H1 (cell line): Measurements from ENCODE around the gene RTKN. TPM values are rescaled to one million over a fixed set of nuclear protein-coding genes. Genes with fewer than 3 reads are reported as not detected.

ENCODE experiments used
- CHD2 ChIP-seq: IDR thresholded peaks from 2 replicates; pipeline ENCODE4 v1.6.1; 2012; ENCODE audit warnings: low read length, improper control_type of control experiment
- EZH2 ChIP-seq: fragments of 200-600 bp; sonication (generic); IDR thresholded peaks from 2 replicates; pipeline ENCODE4 v1.7.1; 2012; ENCODE audit warnings: low read depth, mild to moderate bottlenecking, moderate library complexity, low read length, inconsistent platforms; ENCODE audit not compliant: severe bottlenecking
- KDM5A ChIP-seq: fragments of 200-600 bp; IDR thresholded peaks from 2 replicates; pipeline ENCODE4 v1.7.1; 2012; ENCODE audit warnings: mild to moderate bottlenecking, low read length, inconsistent platforms, mixed read lengths
- RFX5 ChIP-seq: IDR thresholded peaks from 2 replicates; pipeline ENCODE4 v1.6.1; 2011; ENCODE audit warnings: low read depth, low read length, improper control_type of control experiment, borderline replicate concordance
- SIX5 ChIP-seq: IDR thresholded peaks from 2 replicates; pipeline ENCODE4 v1.6.1; 2011; ENCODE audit warnings: mild to moderate bottlenecking, low read depth, low read length
- ZNF274 ChIP-seq: IDR thresholded peaks from 2 replicates; pipeline ENCODE4 v1.7.0; 2012; ENCODE audit warnings: low read length, borderline replicate concordance; ENCODE audit errors: extremely low read depth
- polyA plus RNA-seq, 7 experiments: library from polyadenylated mRNA; depleted of rRNA in 3 of 7; stranded (reverse) in 5 of 7; unstranded in 2 of 7; fragments of >200 nt in 5 of 7; fragments of 200-250 nt in 2 of 7; gene quantifications; 1 replicate in 5 of 7; 2 replicates in 1 of 7; 4 replicates in 1 of 7; pipeline versions ENCODE4 v1.2.1 to v1.2.3, GENCODE V29; 2011 to 2013; ENCODE audit warnings: missing spikeins in 2 of 7, mixed read lengths in 2 of 7
- total RNA-seq: library from RNA; stranded (reverse); fragmentation: NEBNext Ultra II Directional; extraction: Animal tissue kit (Norgen Biotek cat#: 25700); gene quantifications from 2 replicates; pipeline ENCODE4 v1.2.1, GENCODE V29; 2021
- TF ChIP-seq, protein P1 (sequence below): fragments of 300-600 bp; sonication (generic); IDR thresholded peaks from 2 replicates; pipeline ENCODE4 v1.7.1; 2012; ENCODE audit warnings: low read length, moderate library complexity, mild to moderate bottlenecking, inconsistent platforms; ENCODE audit not compliant: insufficient replicate concordance
- TF ChIP-seq, protein P2 (sequence below): IDR thresholded peaks from 2 replicates; pipeline ENCODE4 v1.6.1; 2012; ENCODE audit warnings: low read length, inconsistent platforms

Gene RTKN
- total and polyA plus RNA-seq, 2 of the 8 experiments (the other 6 are each of a cell fraction or from before 2014, with no cell fraction given), result 40.2 to 54.1 TPM

DNA sequence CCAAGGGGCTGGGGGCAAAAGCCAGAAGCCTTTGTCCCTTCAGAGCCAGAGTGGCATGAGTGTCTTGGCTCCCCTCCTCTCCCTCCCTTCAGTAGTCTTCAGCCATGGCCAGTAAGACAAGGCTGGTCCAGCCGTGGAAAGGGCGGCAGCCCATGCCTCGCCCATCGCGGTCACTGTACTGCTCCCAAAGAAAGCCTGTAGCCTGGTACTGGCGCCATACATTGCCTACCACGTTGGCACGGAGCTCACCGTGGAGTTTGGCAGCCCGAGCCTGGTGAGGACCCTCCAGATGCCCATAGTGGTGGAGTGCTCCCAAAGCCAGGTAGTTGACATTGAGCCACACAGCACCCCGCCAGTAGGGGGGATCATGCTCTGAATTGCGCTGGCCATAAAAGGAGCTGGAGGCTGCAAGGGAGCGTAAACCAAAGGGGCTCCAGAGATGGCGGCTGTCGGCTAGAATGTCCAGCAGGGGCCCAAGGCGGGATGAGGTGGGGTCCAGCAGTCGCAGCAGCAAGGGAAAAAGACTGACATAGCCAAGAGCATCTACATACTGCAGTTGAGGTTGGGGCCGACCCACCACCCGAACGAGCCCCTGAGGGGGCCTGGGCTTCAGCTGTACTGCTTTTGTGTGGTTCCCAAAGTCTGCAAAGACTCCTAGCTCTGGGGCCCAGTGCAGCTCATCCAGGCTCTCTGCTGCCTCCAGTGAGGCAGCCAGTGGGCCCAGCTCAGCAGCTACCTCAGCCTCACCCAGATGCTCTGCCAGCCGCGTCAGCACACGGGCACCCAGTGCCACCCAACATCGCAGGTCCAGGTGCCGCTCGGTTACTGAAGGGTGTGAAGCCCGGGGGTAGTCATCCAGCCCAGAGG, 19.7 kb upstream of the RTKN start (continued):
- TF ChIP-seq, protein P1, sequence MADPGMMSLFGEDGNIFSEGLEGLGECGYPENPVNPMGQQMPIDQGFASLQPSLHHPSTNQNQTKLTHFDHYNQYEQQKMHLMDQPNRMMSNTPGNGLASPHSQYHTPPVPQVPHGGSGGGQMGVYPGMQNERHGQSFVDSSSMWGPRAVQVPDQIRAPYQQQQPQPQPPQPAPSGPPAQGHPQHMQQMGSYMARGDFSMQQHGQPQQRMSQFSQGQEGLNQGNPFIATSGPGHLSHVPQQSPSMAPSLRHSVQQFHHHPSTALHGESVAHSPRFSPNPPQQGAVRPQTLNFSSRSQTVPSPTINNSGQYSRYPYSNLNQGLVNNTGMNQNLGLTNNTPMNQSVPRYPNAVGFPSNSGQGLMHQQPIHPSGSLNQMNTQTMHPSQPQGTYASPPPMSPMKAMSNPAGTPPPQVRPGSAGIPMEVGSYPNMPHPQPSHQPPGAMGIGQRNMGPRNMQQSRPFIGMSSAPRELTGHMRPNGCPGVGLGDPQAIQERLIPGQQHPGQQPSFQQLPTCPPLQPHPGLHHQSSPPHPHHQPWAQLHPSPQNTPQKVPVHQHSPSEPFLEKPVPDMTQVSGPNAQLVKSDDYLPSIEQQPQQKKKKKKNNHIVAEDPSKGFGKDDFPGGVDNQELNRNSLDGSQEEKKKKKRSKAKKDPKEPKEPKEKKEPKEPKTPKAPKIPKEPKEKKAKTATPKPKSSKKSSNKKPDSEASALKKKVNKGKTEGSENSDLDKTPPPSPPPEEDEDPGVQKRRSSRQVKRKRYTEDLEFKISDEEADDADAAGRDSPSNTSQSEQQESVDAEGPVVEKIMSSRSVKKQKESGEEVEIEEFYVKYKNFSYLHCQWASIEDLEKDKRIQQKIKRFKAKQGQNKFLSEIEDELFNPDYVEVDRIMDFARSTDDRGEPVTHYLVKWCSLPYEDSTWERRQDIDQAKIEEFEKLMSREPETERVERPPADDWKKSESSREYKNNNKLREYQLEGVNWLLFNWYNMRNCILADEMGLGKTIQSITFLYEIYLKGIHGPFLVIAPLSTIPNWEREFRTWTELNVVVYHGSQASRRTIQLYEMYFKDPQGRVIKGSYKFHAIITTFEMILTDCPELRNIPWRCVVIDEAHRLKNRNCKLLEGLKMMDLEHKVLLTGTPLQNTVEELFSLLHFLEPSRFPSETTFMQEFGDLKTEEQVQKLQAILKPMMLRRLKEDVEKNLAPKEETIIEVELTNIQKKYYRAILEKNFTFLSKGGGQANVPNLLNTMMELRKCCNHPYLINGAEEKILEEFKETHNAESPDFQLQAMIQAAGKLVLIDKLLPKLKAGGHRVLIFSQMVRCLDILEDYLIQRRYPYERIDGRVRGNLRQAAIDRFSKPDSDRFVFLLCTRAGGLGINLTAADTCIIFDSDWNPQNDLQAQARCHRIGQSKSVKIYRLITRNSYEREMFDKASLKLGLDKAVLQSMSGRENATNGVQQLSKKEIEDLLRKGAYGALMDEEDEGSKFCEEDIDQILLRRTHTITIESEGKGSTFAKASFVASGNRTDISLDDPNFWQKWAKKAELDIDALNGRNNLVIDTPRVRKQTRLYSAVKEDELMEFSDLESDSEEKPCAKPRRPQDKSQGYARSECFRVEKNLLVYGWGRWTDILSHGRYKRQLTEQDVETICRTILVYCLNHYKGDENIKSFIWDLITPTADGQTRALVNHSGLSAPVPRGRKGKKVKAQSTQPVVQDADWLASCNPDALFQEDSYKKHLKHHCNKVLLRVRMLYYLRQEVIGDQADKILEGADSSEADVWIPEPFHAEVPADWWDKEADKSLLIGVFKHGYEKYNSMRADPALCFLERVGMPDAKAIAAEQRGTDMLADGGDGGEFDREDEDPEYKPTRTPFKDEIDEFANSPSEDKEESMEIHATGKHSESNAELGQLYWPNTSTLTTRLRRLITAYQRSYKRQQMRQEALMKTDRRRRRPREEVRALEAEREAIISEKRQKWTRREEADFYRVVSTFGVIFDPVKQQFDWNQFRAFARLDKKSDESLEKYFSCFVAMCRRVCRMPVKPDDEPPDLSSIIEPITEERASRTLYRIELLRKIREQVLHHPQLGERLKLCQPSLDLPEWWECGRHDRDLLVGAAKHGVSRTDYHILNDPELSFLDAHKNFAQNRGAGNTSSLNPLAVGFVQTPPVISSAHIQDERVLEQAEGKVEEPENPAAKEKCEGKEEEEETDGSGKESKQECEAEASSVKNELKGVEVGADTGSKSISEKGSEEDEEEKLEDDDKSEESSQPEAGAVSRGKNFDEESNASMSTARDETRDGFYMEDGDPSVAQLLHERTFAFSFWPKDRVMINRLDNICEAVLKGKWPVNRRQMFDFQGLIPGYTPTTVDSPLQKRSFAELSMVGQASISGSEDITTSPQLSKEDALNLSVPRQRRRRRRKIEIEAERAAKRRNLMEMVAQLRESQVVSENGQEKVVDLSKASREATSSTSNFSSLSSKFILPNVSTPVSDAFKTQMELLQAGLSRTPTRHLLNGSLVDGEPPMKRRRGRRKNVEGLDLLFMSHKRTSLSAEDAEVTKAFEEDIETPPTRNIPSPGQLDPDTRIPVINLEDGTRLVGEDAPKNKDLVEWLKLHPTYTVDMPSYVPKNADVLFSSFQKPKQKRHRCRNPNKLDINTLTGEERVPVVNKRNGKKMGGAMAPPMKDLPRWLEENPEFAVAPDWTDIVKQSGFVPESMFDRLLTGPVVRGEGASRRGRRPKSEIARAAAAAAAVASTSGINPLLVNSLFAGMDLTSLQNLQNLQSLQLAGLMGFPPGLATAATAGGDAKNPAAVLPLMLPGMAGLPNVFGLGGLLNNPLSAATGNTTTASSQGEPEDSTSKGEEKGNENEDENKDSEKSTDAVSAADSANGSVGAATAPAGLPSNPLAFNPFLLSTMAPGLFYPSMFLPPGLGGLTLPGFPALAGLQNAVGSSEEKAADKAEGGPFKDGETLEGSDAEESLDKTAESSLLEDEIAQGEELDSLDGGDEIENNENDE, result no peak
- no peak for TF ChIP-seq SIX5
- no peak for TF ChIP-seq KDM5A
- TF ChIP-seq ZNF274, result no peak
- TF ChIP-seq, protein P2, sequence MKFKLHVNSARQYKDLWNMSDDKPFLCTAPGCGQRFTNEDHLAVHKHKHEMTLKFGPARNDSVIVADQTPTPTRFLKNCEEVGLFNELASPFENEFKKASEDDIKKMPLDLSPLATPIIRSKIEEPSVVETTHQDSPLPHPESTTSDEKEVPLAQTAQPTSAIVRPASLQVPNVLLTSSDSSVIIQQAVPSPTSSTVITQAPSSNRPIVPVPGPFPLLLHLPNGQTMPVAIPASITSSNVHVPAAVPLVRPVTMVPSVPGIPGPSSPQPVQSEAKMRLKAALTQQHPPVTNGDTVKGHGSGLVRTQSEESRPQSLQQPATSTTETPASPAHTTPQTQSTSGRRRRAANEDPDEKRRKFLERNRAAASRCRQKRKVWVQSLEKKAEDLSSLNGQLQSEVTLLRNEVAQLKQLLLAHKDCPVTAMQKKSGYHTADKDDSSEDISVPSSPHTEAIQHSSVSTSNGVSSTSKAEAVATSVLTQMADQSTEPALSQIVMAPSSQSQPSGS, result no peak
- TF ChIP-seq CHD2, result no peak
- TF ChIP-seq RFX5, result no peak
- no peak for TF ChIP-seq EZH2
